ENCODE measurements around the gene CDH7. TPM values are rescaled to one million over a fixed set of nuclear protein-coding genes. Genes with fewer than 3 reads are reported as not detected.

Gene CDH7
- total RNA-seq, 1 donor from 2014 or later, result 0.30 TPM

GRCh38 chr18:65767406-65767805, 16.6 kb downstream of the CDH7 start:
- DNase-seq (ENCODE audit: low spot score), result no peak
- intact Hi-C loops (cut with DNase I), result no loop called here

- no peak for DNase-seq (ENCODE audit: low spot score)
Observed at GRCh38 chr18:65768120-65768778, 17.4 kb downstream of the CDH7 start.

GRCh38 chr18:65769652-65770051, 18.8 kb downstream of the CDH7 start:
- intact Hi-C loops (cut with DNase I), result no loop called here
- DNase-seq (ENCODE audit: low spot score), result no peak

More at GRCh38 chr18:65768120-65768778, 17.4 kb downstream of the CDH7 start:
- intact Hi-C loops (cut with DNase I), result no loop called here

GRCh38 chr18:65786474-65786873, 35.7 kb downstream of the CDH7 start:
- DNase-seq (ENCODE audit: low spot score), result no peak
- intact Hi-C loops (cut with DNase I), result no loop called here

GRCh38 chr18:65788373-65788772, 37.6 kb downstream of the CDH7 start:
- no peak for DNase-seq (ENCODE audit: low spot score)
- intact Hi-C loops (cut with DNase I), result no loop called here

- intact Hi-C loops (cut with DNase I), result no loop called here
- DNase-seq (ENCODE audit: low spot score), result no peak
Observed at GRCh38 chr18:65790604-65791003, 39.8 kb downstream of the CDH7 start.

GRCh38 chr18:65791719-65792118, 40.9 kb downstream of the CDH7 start:
- intact Hi-C loops (cut with DNase I), result no loop called here
- no peak for DNase-seq (ENCODE audit: low spot score)

GRCh38 chr18:65792456-65793074, 41.8 kb downstream of the CDH7 start:
- intact Hi-C loops (cut with DNase I), result no loop called here

GRCh38 chr18:65808759-65809158, 57.9 kb downstream of the CDH7 start:
- intact Hi-C loops (cut with DNase I), result no loop called here
- no peak for DNase-seq (ENCODE audit: low spot score)

More at GRCh38 chr18:65792456-65793074, 41.8 kb downstream of the CDH7 start:
- DNase-seq (ENCODE audit: low spot score), result no peak

- no peak for DNase-seq (ENCODE audit: low spot score)
- intact Hi-C loops (cut with DNase I), result no loop called here
Observed at GRCh38 chr18:65811307-65811706, 60.5 kb downstream of the CDH7 start.

- DNase-seq (ENCODE audit: low spot score), result no peak
- intact Hi-C loops (cut with DNase I), result no loop called here
Observed at GRCh38 chr18:65815506-65815905, 64.7 kb downstream of the CDH7 start.

- DNase-seq (ENCODE audit: low spot score), result no peak
- intact Hi-C loops (cut with DNase I), result no loop called here
Observed at GRCh38 chr18:65817178-65817577, 66.4 kb downstream of the CDH7 start.

- intact Hi-C loops (cut with DNase I), result no loop called here
- DNase-seq (ENCODE audit: low spot score), result no peak
Observed at GRCh38 chr18:65821911-65822310, 71.1 kb downstream of the CDH7 start.

GRCh38 chr18:65822826-65823225, 72.0 kb downstream of the CDH7 start:
- intact Hi-C loops (cut with DNase I), result no loop called here
- DNase-seq (ENCODE audit: low spot score), result no peak

GRCh38 chr18:65827444-65827843, 76.6 kb downstream of the CDH7 start:
- no peak for DNase-seq (ENCODE audit: low spot score)
- intact Hi-C loops (cut with DNase I), result no loop called here

- DNase-seq (ENCODE audit: low spot score), result no peak
- intact Hi-C loops (cut with DNase I), result no loop called here
Observed at GRCh38 chr18:65835881-65836280, 85.1 kb downstream of the CDH7 start.

GRCh38 chr18:65846107-65846506, 95.3 kb downstream of the CDH7 start:
- intact Hi-C loops (cut with DNase I), result no loop called here

GRCh38 chr18:65852273-65852672, 101.5 kb downstream of the CDH7 start:
- intact Hi-C loops (cut with DNase I), result no loop called here

More at GRCh38 chr18:65846107-65846506, 95.3 kb downstream of the CDH7 start:
- no peak for DNase-seq (ENCODE audit: low spot score)

GRCh38 chr18:65859075-65859474, 108.3 kb downstream of the CDH7 start:
- DNase-seq (ENCODE audit: low spot score), result no peak
- intact Hi-C loops (cut with DNase I), result no loop called here

More at GRCh38 chr18:65852273-65852672, 101.5 kb downstream of the CDH7 start:
- DNase-seq (ENCODE audit: low spot score), result no peak

GRCh38 chr18:65869527-65869926, 118.7 kb downstream of the CDH7 start:
- intact Hi-C loops (cut with DNase I), result no loop called here
- DNase-seq (ENCODE audit: low spot score), result no peak

GRCh38 chr18:65876310-65876709, 125.5 kb downstream of the CDH7 start:
- DNase-seq (ENCODE audit: low spot score), result no peak
- intact Hi-C loops (cut with DNase I), result no loop called here
